Stimulated activated naive CD8-positive, alpha-beta T cell treated with anti-CD3 and anti-CD28 coated beads, Interleukin-15, Interleukin-2, amounts not matched to agents 100 ng/mL and 50 ng/mL, for 24 hours (primary cell): Measurements from ENCODE around the gene ERBIN.
"Not testable (repeated sequence)": the region's sequence is repeated elsewhere in the genome, so short reads cannot be mapped to it uniquely, and the experiment has no call there.

Experiments used
- H3K27ac Mint-ChIP-seq: one replicate; pipeline ENCODE4 v1.8.0; 2021; ENCODE audit warnings: mild to moderate bottlenecking, mixed read lengths
- H3K27me3 Mint-ChIP-seq: one replicate; pipeline ENCODE4 v1.8.0; 2021; ENCODE audit warnings: mixed read lengths
- H3K36me3 Mint-ChIP-seq: one replicate; pipeline ENCODE4 v1.8.0; 2021; ENCODE audit warnings: low read depth, mixed read lengths
- H3K4me1 Mint-ChIP-seq: one replicate; pipeline ENCODE4 v1.8.0; 2021; ENCODE audit warnings: low read depth, mixed read lengths
- H3K4me3 Mint-ChIP-seq: one replicate; pipeline ENCODE4 v1.8.0; 2021; ENCODE audit warnings: mild to moderate bottlenecking, mixed read lengths
- H3K9me3 Mint-ChIP-seq: one replicate; pipeline ENCODE4 v1.8.0; 2021; ENCODE audit warnings: mixed read lengths

The ERBIN gene

DNA sequence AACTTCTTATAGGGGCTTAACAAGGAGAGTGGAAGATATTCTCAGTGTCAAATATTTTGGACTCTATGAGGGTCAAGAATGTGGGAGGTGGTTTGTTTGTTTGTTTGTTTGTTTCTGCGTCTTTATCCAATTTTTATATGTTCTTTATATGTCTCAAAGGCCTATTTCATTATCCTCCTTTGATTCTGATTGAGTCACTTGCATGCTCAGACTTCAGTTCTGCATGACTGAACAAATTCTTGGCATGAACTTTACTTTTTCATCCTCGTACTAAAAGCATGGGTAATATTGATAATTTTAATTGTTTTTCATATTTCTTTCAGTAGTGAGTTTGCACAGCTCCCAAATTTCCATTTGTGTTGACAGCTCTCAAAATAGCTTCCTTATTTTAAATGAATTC lies 19.2 kb upstream of the ERBIN start:
- Mint-ChIP-seq H3K4me3 (no peak overlapping the region), H3K9me3 (no peaks in the 10 kb centered on the region), H3K36me3 (no peaks in the 10 kb centered on the region), H3K27me3 (no peaks in the 10 kb centered on the region), H3K4me1 (no peaks in the 10 kb centered on the region), H3K27ac (no peak overlapping the region)

DNA sequence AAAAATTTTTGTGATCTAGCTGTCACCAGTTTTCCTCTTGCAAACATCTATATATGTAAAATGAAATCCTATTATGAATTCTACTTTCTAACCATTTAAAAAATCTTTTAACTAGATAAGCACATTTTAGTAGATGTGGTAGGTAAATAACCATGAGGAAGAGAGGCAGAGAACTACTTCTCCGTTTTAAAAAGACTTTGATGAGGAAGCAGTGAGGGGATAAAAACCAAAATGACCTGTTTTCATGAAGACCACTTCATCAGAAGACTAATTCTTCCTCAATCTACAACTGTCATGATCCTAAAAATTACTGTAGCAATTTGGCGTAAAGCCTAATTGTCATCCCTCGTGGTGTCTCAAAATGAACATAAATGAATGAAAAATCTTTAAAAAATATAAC lies 15.7 kb upstream of the ERBIN start:
- H3K4me3 Mint-ChIP-seq = no peak overlapping the region
- H3K36me3 Mint-ChIP-seq = no peaks in the 10 kb centered on the region
- no peaks in the 10 kb centered on the region for H3K9me3 Mint-ChIP-seq
- no peaks in the 10 kb centered on the region for H3K27me3 Mint-ChIP-seq
- no peak overlapping the region for H3K27ac Mint-ChIP-seq
- no peaks in the 10 kb centered on the region for H3K4me1 Mint-ChIP-seq

DNA sequence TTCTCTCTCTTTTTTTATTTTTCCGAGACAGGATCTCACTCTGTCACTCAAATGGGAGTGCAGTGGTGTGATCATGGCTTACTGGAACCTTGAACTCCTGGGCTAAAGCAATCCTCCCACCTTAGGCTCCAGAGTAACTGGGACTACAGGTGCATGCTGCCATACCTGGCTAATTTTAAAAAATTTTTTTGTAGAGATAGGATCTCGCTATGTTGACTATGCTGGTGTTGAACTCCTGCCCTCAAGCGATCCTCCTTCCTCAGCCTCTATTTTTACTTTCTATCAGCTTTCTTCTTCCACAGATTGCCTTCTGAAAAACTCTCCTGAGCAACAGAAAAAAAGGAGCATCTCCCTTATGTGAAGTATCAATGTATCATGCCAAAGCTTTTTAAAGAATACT lies 14.1 kb upstream of the ERBIN start:
- no peaks in the 10 kb centered on the region for H3K9me3 Mint-ChIP-seq
- H3K27ac Mint-ChIP-seq = no peak overlapping the region
- H3K4me3 Mint-ChIP-seq = no peak overlapping the region
- H3K4me1 Mint-ChIP-seq = no peaks in the 10 kb centered on the region
- H3K36me3 Mint-ChIP-seq = no peaks in the 10 kb centered on the region
- H3K27me3 Mint-ChIP-seq = no peaks in the 10 kb centered on the region

DNA sequence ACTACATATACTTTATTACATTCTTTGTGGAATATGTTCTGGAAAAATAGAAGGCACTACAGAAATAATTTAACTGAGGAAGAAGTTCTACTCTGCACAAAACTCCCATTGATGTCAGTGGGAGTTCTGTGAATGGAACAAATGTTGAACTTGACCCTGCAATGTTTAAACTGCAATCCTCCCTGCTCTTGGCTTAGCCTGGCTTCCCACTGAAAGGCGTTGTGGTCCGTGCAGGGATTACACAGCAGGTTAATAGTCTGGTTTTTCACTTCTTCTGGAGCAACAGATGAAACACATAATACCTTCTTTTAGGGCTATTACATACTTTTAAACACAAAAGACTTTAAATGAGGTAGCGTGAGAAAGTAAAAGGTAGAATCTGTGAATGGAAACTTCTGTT lies 12.9 kb upstream of the ERBIN start:
- Mint-ChIP-seq H3K9me3 (no peaks in the 10 kb centered on the region), H3K4me3 (no peak overlapping the region), H3K27me3 (no peaks in the 10 kb centered on the region), H3K36me3 (no peaks in the 10 kb centered on the region), H3K27ac (no peak overlapping the region), H3K4me1 (no peaks in the 10 kb centered on the region)

DNA sequence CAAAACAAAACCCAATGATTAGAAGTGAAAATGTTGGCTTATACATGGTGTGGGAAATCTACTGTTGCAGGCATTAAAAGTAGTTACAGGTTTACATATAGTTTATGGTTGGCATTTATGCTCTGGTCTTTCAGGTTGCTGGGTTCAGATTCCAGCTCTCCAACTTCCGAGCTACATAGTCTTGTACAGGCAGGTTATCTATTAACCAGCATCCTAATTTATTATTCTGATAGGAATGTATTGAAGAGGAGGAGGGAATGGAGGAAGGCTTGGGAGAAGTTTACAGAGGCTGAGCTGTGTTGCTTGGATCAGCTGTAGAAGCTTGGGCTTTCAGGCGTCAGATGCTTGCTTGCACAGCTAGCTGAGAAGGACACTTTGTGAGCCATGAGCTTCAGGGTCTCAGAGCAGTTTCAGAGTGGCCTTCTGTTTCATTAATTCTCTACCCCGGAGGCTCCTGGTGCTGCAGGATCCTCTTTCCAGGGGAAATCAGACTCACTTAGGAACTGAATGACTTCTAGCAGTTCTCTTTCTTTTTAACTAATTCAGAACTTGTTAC lies 11.7 kb upstream of the ERBIN start:
- Mint-ChIP-seq H3K4me3 (no peak overlapping the region), H3K27me3 (no peaks in the 10 kb centered on the region), H3K9me3 (no peaks in the 10 kb centered on the region), H3K27ac (no peak overlapping the region), H3K36me3 (no peaks in the 10 kb centered on the region), H3K4me1 (no peaks in the 10 kb centered on the region)

DNA sequence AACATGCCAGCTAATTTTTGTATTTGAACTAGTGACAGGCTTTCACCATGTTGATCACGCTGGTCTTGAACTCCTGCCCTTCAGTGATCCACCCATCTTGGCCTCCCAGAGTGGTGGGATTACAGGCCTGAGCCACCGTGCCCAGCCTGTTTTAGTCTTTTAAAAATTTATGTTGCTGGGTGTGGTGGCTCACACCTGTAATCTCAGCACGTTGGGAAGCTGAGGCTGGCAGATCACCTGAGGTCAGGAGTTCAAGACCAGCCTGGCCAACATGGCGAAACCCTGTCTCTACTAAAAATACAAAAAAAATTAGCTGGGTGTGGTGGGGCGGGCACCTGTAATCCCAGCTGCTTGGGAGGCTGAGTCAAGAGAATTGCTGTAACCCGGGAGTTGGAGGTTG lies 10.7 kb upstream of the ERBIN start:
- not testable (repeated sequence) for H3K36me3 Mint-ChIP-seq, H3K9me3 Mint-ChIP-seq, H3K4me1 Mint-ChIP-seq, H3K4me3 Mint-ChIP-seq, H3K27me3 Mint-ChIP-seq, H3K27ac Mint-ChIP-seq

DNA sequence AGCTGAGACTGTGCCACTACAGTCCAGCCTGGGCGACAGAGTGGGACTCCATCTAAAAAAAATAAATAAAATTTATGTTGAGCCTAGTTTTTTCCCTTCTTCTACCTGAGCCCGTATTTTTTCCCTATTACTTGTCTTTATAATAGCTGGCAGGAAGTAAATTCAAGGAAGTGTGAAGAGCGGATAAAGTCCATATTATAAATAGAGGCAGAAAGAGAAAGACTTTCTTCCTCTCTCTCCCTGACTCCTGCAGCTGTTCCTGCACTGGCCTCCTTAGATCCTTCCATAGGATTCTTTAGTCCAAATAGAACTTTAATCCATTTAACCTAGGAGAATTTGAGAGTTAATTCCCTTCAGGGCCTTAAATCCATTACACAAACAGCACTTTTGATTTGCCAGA lies 10.3 kb upstream of the ERBIN start:
- no peaks in the 10 kb centered on the region for H3K4me1 Mint-ChIP-seq
- no peaks in the 10 kb centered on the region for H3K9me3 Mint-ChIP-seq
- H3K36me3 Mint-ChIP-seq = no peaks in the 10 kb centered on the region
- no peaks in the 10 kb centered on the region for H3K27me3 Mint-ChIP-seq
- H3K4me3 Mint-ChIP-seq = no peak overlapping the region
- no peak overlapping the region for H3K27ac Mint-ChIP-seq

DNA sequence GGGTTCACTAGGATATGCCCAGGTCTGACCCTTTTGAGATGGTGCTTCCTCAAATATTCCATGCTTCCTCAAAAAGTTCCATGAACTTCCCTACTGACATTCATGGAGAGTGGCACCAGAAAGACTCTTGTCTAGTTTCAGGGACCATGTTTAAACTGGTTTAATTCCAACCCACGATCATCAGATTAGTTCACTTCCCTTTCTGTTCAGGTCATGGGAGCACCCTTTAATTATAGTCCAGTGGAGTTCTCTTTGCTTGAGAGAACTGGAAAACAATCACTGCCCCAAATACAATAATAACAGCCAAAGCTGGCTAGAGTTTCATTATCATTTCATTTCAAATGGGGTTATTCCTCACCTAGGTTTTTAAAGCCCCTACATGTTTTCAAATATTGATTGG lies 9.7 kb upstream of the ERBIN start:
- Mint-ChIP-seq H3K9me3 (no peaks in the 10 kb centered on the region), H3K4me1 (no peaks in the 10 kb centered on the region), H3K36me3 (no peaks in the 10 kb centered on the region), H3K27ac (no peak overlapping the region), H3K4me3 (no peak overlapping the region), H3K27me3 (no peaks in the 10 kb centered on the region)

DNA sequence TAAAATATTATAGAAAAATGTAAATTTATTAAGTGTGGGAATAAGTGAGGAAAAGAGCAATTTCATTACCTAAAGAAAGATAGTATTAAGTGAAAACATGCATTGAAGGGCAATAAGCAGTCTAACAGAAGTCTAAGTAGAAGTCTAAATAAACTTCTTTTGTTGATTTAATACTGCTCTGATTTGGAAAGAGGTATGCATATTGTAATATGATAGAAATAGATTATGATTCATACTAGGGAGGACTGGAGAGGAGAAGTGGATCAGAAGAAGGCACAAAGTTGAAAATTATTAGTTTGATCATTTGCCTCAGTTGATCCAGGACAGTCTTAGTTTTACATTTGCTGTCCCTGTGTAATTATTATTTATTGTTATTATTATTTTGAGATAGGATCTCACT lies 6.6 kb upstream of the ERBIN start:
- peaks cover 11% of the 10 kb centered on the region for H3K4me1 Mint-ChIP-seq
- no peaks in the 10 kb centered on the region for H3K27me3 Mint-ChIP-seq
- no peaks in the 10 kb centered on the region for H3K36me3 Mint-ChIP-seq
- no peak overlapping the region for H3K4me3 Mint-ChIP-seq
- H3K27ac Mint-ChIP-seq = no peak overlapping the region
- no peaks in the 10 kb centered on the region for H3K9me3 Mint-ChIP-seq

DNA sequence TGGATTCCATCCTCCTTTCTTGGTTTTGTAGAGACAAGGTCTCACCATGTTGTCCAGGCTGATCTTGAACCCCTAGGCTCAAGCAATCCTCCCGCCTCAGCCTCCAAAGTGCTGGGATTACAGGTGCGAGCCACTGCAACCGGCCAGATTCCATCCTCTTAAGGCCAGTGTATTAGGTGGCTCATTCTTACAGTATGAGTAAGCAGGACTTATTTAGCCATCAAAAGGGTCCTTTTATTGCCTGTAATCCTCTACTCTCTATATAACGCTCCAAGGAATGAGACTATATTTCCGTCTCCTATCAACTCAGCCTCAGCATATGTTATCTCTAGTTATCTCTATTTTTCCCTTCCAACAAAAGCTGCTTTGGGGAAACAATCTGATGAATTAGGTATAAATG lies 3.0 kb upstream of the ERBIN start:
- Mint-ChIP-seq H3K4me3 (no peak overlapping the region), H3K36me3 (no peaks in the 10 kb centered on the region), H3K27me3 (no peaks in the 10 kb centered on the region), H3K9me3 (no peaks in the 10 kb centered on the region), H3K27ac (no peak overlapping the region), H3K4me1 (peaks cover 15% of the 10 kb centered on the region)

DNA sequence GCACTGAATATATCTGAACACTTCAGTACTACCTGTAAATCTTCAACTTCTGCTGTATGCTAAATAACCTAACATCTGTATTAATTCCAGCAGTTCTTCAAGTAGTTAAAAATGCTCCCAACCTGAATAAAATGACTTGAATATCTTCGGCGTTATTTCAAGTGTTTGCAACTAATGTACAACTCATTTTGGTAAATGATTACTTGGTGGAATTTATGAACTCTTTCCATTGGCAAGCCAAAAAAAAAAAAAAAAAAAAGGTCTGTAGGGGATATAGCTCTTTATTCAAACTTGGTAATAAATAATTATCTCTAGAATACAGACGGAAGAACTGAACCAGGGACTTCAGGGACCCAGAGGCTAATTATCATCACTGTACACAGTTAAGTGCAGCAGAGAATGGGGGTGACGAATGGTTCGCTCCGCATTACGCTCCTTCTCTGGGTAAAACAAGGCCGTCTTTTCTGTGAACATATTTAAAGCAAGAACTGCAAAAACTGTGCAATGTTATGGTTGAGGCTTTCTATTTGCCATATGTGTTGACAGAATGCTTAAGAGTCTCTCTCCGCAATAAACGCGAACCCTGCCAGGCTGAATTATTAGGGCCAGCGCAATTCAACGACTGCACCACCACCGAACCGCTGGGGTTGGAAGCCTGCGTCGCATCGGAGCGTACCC lies 1.9 kb upstream of the ERBIN start:
- no peaks in the 10 kb centered on the region for H3K36me3 Mint-ChIP-seq
- H3K4me1 Mint-ChIP-seq = peaks cover 27% of the 10 kb centered on the region
- no peaks in the 10 kb centered on the region for H3K9me3 Mint-ChIP-seq
- peak overlapping the region; percentile 77 for H3K4me3 Mint-ChIP-seq
- H3K27ac Mint-ChIP-seq = peak overlapping the region; percentile 82
- no peaks in the 10 kb centered on the region for H3K27me3 Mint-ChIP-seq

DNA sequence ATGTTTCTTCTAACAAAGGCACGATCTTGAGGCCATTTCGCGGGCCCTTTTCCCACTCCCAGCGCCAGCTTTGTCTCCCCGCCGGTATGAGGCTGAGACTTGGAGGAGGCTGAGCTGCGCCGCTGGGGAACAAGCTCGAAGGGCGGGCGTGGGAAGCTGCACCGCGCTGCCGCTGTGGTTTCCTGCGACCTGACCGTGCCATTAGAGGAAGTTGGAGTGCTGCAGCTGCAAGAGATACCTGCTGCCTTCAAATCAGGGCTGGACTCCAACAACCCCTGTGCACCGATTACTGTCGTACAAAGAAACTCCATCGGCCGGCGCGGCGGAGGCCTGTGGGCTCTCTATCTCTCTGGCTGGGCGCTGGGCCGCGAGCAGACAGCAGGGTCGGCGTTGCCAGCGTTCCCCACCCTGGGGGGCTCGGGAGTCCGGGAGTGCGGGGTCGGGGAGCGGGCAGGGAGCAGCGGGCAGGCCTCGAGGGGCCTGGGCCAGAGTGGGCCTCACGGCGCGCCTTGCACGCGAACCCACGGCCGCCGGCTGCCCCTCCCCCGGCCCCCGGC lies 1.3 kb upstream of the ERBIN start:
- Mint-ChIP-seq H3K27ac (peak overlapping the region; percentile 82), H3K36me3 (peaks cover 3% of the 10 kb centered on the region), H3K9me3 (no peaks in the 10 kb centered on the region), H3K4me3 (peak overlapping the region; percentile 77), H3K27me3 (no peaks in the 10 kb centered on the region), H3K4me1 (peaks cover 33% of the 10 kb centered on the region)

DNA sequence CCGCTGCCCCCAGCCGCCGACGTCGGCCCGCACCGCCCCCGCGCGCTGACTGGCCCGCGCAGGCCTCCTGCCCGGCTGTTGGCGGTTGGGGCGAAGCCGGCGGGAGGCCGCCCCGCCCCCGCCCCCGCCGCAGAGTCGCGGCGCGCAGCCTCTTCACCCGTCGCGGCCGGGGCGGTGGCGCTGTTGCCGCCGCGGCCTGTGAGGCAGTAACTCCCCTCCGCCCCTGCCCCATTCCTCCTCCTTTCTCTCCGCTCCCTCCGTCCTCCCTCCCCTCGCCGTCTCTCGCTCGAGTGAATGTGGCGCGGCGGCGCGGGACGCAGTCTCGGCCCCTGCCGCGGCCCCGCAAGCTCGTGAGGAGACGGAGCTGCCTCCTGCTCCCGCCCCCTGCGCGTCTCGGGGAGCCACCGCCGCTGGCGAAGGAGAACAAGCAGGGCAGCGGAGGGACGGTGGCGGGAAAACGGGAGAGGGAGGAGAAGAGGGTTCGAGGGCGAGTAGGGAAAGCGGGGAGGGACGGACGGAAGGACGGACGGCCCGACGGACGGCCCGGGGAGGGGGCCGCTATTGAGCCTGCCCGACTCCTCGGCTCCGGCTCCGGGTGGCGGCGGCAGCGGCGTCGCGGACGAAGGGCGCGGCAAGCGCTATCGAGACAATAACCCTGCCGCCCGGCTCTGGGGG lies 637 bp upstream of the ERBIN start:
- H3K27me3 Mint-ChIP-seq = no peaks in the 10 kb centered on the region
- H3K36me3 Mint-ChIP-seq = peaks cover 4% of the 10 kb centered on the region
- peaks cover 39% of the 10 kb centered on the region for H3K4me1 Mint-ChIP-seq
- H3K9me3 Mint-ChIP-seq = no peaks in the 10 kb centered on the region
- peak overlapping the region; percentile 86 for H3K4me3 Mint-ChIP-seq
- H3K27ac Mint-ChIP-seq = peak overlapping the region; percentile 85

DNA sequence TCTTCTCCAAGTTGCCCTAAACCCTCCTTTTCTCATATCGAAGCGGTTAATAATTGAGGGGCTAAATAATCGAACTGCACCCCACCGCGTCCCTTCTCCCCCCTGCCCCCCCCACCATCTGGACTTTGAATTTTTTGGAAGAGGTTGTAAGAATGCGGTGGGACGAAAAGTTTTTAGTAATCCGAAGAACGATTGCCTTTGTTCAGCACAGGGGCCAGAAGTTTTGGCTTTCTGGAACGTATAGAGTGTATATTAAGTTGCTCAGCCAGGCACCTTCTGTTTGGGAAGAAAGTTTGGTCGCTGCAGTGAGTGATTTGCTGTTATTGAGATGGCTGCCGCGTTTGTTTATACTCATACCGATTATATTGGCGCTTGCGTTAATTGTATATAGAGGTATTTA lies 518 bp downstream of the ERBIN start:
- H3K9me3 Mint-ChIP-seq = no peaks in the 10 kb centered on the region
- no peaks in the 10 kb centered on the region for H3K27me3 Mint-ChIP-seq
- peak overlapping the region; percentile 91 for H3K4me3 Mint-ChIP-seq
- H3K36me3 Mint-ChIP-seq = peaks cover 11% of the 10 kb centered on the region
- peak overlapping the region; percentile 95 for H3K27ac Mint-ChIP-seq
- H3K4me1 Mint-ChIP-seq = peaks cover 46% of the 10 kb centered on the region

DNA sequence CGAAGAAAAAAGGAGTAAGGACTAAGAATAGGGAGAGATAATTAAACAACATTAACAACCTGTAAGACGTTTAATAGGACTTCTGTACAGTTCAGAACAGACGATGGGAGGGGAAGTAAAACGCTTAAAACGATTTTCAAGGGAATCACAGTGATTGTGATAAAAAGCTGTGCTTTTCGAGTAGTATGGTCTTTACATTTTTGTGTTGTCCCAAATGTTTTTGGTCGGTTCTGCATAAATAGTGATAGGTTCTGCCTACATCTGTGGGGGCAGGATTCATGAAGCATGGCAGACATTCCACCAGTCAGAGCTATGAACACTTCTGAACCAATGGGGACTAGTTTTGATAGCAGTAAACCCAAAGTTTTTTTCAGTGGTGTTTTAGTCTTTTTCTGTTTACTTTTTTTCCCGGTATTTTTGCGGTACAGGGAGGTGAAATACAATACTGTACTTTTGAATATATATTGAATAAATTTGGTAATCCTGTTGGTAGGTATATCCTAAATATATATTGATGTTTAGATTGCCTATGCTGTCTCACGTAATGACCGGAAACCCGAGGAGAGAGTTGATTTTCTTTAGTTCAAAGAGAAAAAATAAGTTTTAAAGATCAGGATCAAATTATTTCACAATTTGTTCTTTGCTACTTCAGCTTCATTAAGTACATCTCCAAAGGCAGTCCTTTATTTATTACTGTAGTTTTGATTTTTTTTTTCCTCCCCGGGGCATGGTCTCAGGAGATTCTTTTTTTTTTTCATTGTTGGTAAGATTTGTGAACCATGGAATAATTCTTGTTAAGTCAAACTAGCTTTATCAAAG lies 1.3 kb downstream of the ERBIN start:
- Mint-ChIP-seq H3K27me3 (no peaks in the 10 kb centered on the region), H3K27ac (peak overlapping the region; percentile 95), H3K4me3 (peak overlapping the region; percentile 91), H3K36me3 (peaks cover 15% of the 10 kb centered on the region), H3K4me1 (peaks cover 54% of the 10 kb centered on the region), H3K9me3 (no peaks in the 10 kb centered on the region)
